ENCODE results near the gene FOXE3. TPM values are rescaled to one million over a fixed set of nuclear protein-coding genes. Genes with fewer than 3 reads are reported as not detected.
A peak's percentile ranks its signal among the peaks of the same experiment; 100 is the strongest.

The FOXE3 gene
- total RNA-seq, 1 experiment from 2014 or later = 0.15 TPM

DNA sequence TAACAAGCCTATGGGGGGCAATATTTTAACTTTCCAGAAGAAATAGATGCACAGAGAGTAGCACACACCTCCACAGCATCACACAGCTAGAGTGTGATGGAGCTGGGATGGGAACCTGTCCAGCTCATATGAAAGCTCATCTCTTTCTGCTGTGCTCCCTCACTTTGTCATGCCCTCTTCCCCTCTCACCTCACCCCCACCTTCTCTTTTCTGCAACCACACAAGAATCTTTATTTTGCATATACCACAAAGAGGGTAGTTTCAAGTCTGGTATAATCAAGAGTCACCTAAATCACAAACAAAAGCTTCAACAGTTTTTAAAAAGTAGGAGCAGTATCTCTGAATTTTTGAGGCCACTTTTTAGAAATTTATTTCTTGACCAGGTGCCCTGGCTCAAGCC, 44.4 kb downstream of the FOXE3 start:
- H2BK12ac ChIP-seq (ENCODE audit: insufficient read length, low read depth, low read length) = no peak overlapping the region
- H3K9ac ChIP-seq (ENCODE audit: extremely low read depth, insufficient read length, low read length) = no peak overlapping the region
- no peaks in the 10 kb centered on the region; the same call in 1 of the 2 replicates for H3K27me3 ChIP-seq (ENCODE audit: insufficient read depth, low read length)
- no peak overlapping the region for H3K56ac ChIP-seq (ENCODE audit: insufficient read length, low read depth, low read length)
- no peak overlapping the region for H2BK5ac ChIP-seq (ENCODE audit: insufficient read length, low read length)
- H3K14ac ChIP-seq (ENCODE audit: insufficient read depth, low read length) = no peak overlapping the region
- Mint-ChIP-seq H3K27ac (no peak overlapping the region), H3K36me3 (ENCODE audit: insufficient read depth in 1 of 3, low read depth in 3 of 3) (no peaks in the 10 kb centered on the region), H3K4me1 (peaks cover 27 to 34% of the 10 kb centered on the region in 2 experiments), H3K27me3 (ENCODE audit: low read depth) (peaks cover 79% of the 10 kb centered on the region), H3K9me3 (no peaks in the 10 kb centered on the region; a peak in 1 of 5 replicates), H3K4me3 (peak overlapping the region in 1 of 2 experiments; percentile 48; a peak in 2 of 5 replicates)
- TF ChIP-seq, protein P1, sequence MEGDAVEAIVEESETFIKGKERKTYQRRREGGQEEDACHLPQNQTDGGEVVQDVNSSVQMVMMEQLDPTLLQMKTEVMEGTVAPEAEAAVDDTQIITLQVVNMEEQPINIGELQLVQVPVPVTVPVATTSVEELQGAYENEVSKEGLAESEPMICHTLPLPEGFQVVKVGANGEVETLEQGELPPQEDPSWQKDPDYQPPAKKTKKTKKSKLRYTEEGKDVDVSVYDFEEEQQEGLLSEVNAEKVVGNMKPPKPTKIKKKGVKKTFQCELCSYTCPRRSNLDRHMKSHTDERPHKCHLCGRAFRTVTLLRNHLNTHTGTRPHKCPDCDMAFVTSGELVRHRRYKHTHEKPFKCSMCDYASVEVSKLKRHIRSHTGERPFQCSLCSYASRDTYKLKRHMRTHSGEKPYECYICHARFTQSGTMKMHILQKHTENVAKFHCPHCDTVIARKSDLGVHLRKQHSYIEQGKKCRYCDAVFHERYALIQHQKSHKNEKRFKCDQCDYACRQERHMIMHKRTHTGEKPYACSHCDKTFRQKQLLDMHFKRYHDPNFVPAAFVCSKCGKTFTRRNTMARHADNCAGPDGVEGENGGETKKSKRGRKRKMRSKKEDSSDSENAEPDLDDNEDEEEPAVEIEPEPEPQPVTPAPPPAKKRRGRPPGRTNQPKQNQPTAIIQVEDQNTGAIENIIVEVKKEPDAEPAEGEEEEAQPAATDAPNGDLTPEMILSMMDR (conservative IDR thresholded peaks at IDR 0.05) = no peak
- H3K23ac ChIP-seq (ENCODE audit: insufficient read length, low read depth, low read length) = no peak overlapping the region
- no peaks in the 10 kb centered on the region for H3K79me1 ChIP-seq (ENCODE audit: insufficient read depth, low read depth, low read length, poor library complexity, severe bottlenecking)
- no peak overlapping the region for H3K27ac ChIP-seq (ENCODE audit: insufficient read length, low read depth, low read length)
- H3K9me3 ChIP-seq (ENCODE audit: control insufficient read depth, low read depth, low read length) = no peaks in the 10 kb centered on the region
- H3K18ac ChIP-seq (ENCODE audit: insufficient read length, low read depth, low read length) = no peak overlapping the region
- no peaks in the 10 kb centered on the region for H3K23me2 ChIP-seq (ENCODE audit: insufficient read length, low read depth, low read length, poor library complexity, severe bottlenecking)
- H4K8ac ChIP-seq (replicated peaks; ENCODE audit: insufficient read length, low read depth, low read length) = no peak overlapping the region
- no peaks in the 10 kb centered on the region for H4K20me1 ChIP-seq (ENCODE audit: control insufficient read depth, insufficient read depth, insufficient read length)
- DNase-seq = no peak
- H4K5ac ChIP-seq (ENCODE audit: insufficient read length, low read depth, low read length) = no peak overlapping the region
- no peak overlapping the region for H3K4me2 ChIP-seq (ENCODE audit: insufficient read depth, insufficient read length, low read length)
- no peak overlapping the region for H3K4ac ChIP-seq (ENCODE audit: low read depth, low read length)
- H3T11ph ChIP-seq (ENCODE audit: low read length) = no peak overlapping the region
- H4K91ac ChIP-seq (ENCODE audit: insufficient read length, low read depth, low read length) = no peak overlapping the region
- H2AFZ ChIP-seq (ENCODE audit: low read length) = no peak overlapping the region
- peaks cover 11% of the 10 kb centered on the region; the same call in 1 of the 2 replicates for H3K4me1 ChIP-seq (ENCODE audit: insufficient read depth, low read length)
- no peak overlapping the region for H2BK120ac ChIP-seq (ENCODE audit: low read depth, low read length, poor library complexity, severe bottlenecking)
- H2BK15ac ChIP-seq (ENCODE audit: low read depth, low read length) = no peak overlapping the region
- no peaks in the 10 kb centered on the region for H3K79me2 ChIP-seq (ENCODE audit: insufficient read depth, low read length)
- H2AK5ac ChIP-seq (ENCODE audit: insufficient read length, low read length) = no peak overlapping the region
- H2BK20ac ChIP-seq (ENCODE audit: low read depth, low read length, poor library complexity, severe bottlenecking) = no peak overlapping the region
